T-helper 2 cell treated with Interferon-gamma antibody and Interleukin-4, amounts not matched to agents 100 ng/mL and 5 ng/mL, for 36 hours (primary cell): ENCODE measurements around the gene TRIO. TPM values are rescaled to one million over a fixed set of nuclear protein-coding genes. Genes with fewer than 3 reads are reported as not detected.
"Not testable (repeated sequence)": the region's sequence is repeated elsewhere in the genome, so short reads cannot be mapped to it uniquely, and the experiment has no call there.

Source experiments
- intact Hi-C: fragments of 100-400 bp; cut with micrococcal nuclease; formaldehyde crosslinking; loops from one replicate; pipeline ENCODE4 v1.15.1; 2023
- total RNA-seq: library from RNA; stranded (reverse); gene quantifications from 2 replicates; pipeline ENCODE4 v1.2.3, GENCODE V29; 2022

The TRIO gene
- total RNA-seq, 1 donor from 2014 or later = 17.2 TPM

DNA sequence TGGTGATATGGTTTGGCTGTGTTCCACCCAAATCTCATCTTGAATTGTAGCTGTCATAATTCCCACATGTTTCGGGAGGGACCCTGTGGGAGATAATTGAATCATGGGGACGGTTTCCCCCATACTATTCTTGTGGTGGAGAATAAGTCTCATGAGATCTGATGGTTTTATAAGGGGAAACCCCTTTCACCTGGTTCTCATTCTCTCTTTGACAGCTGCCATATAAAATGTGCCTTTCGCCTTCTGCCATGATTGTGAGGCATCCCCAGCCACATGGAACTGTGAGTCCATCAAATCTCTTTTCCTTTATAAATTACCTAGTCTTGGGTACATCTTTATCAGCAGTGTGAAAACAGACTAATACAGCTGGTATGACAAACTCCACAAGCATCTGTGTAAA, 411.1 kb downstream of the TRIO start:
- intact Hi-C loops = not testable (repeated sequence)

DNA sequence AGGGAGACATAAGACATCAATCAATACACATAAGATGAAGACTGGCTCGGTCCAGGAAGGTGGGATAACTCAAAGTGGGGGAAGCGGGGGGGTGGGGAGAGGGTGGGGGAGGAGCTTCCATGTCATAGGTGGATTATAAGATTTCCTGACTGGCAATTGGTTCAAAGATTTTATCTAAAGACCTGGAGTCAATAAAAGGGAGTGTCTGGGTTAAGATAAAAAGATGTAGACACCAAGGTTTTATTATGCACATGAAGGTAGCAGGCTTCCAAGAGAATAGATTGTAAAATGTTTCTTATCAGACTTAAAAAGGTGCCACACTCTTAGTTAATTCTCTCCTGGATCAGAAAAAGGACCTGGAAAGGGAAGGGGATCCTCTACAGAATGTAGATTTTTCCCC, 412.9 kb downstream of the TRIO start:
- intact Hi-C loops = no loop called here

DNA sequence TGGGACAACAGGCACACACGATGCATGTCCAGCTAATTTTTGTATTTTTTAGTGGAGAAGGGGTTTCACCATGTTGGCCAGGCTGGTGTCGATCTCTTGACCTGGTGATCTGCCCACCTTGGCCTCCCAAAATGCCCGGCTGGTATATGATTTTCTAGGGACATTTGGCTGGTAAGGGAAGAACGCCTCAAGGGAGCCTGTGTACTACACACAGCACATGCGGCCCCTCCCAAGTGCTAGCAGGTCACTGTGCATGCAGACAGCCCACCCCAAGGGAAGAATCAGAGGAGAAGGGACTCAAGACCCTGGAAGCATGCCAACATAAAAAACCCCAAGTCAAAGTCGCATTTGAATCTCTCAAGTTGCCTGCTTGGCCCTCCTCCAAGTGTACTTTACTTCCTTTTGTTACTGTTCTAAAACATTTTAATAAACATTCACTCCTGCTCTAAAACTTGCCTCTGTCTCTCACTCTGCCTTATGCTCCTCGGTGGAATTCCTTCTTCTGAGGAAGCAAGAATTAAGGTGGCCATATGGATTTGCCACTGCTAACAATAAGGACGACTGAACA, 414.1 kb downstream of the TRIO start:
- intact Hi-C loops = no loop called here

DNA sequence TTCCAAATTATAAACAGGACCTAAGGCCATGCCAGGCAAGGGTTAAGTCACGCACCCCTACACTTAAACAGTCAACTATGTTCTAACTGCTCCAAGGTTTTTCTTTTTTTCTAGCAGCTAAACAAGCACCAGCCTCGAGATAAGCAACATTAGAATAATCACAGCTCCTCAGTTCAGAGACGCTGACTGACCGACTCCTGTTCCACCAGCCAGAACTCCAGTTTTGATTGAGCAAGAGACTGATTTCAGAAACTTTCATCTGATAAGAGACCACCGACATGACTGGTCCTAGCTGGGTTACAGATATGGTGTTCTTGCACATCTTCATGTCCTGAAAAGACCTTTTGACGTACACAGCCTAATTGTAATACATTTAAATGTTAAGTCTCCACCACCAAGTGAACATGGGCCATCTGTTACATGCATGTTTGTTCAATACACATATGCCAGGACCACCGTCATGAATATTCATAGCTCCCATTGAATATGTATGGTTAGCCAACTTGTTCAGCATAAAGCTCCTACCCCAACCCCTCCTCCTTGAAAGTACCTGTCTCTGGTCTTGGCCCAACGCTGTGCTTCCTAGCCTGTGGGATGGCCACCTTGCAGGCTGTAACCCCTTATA, 414.8 kb downstream of the TRIO start:
- intact Hi-C loops = no loop called here

Other genes starting within 250 kb of the TRIO start
- not detected in 2 replicates for gene DNAH5, start 198.7 kb upstream of the TRIO start, total RNA-seq